Psoas muscle (tissue), 8 donors: ENCODE data around the gene FDX1. TPM values are rescaled to one million over a fixed set of nuclear protein-coding genes. Genes with fewer than 3 reads are reported as not detected.

Source experiments
- ATAC-seq, 4 donors: fragments of 200-7000 bp; cut with Tn5 transposase; one replicate each; pipeline ENCODE4 v1.9.1; 2020; ENCODE audit warnings: moderate library complexity in 3 of 4, mild to moderate bottlenecking in 2 of 4
- DNase-seq, 2 donors: peaks; one replicate each; pipeline ENCODE4 v3.0.0-alpha.2; 2020
- H3K27ac ChIP-seq: fragments of 200-600 bp; one replicate; pipeline ENCODE4 v1.8.0; 2022
- H3K27me3 ChIP-seq, 3 donors: fragments of 200-600 bp in 1 of 3; one replicate each; pipeline versions ENCODE4 v1.6.1 to v1.8.0; 2013 to 2022; ENCODE audit warnings: low read length in 2 of 3, mild to moderate bottlenecking in 2 of 3, moderate library complexity in 1 of 3; ENCODE audit not compliant: insufficient read depth in 3 of 3
- H3K36me3 ChIP-seq, 2 donors: fragments of 200-600 bp in 1 of 2; one replicate each; pipeline versions ENCODE4 v1.6.1 to v1.8.0; 2013 to 2022; ENCODE audit warnings: low read depth in 1 of 2, mild to moderate bottlenecking in 1 of 2, moderate library complexity in 1 of 2; ENCODE audit not compliant: insufficient read depth in 1 of 2
- H3K4me1 ChIP-seq: fragments of 200-600 bp; one replicate; pipeline ENCODE4 v1.8.0; 2022
- H3K4me3 ChIP-seq: fragments of 200-600 bp; one replicate; pipeline ENCODE4 v1.8.0; 2022; ENCODE audit warnings: mild to moderate bottlenecking
- H3K9me3 ChIP-seq: fragments of 200-600 bp; one replicate; pipeline ENCODE4 v1.8.0; 2022
- CTCF ChIP-seq: fragments of 200-600 bp; IDR thresholded peaks from one replicate; pipeline ENCODE4 v1.8.0; 2022; ENCODE audit warnings: antibody characterized with exemption
- WGBS, 3 donors: extraction: QIAGEN DNeasy Blood & Tissue Kit; methylation state at CpG; one replicate each; pipeline versions ENCODE4 v1.1.6 to v1.1.7; 2013; 5-methylcytosine and 5-hydroxymethylcytosine counted together
- intact Hi-C, 2 donors: fragments of 100-400 bp; cut with DNase I; formaldehyde crosslinking; loops; one replicate each; pipeline versions ENCODE4 v1.11.0 to v1.14.2; 2022
- polyA plus RNA-seq, 3 donors: library from polyadenylated mRNA; stranded (reverse); fragments of 200-250 nt; gene quantifications; one replicate each; pipeline ENCODE4 v1.2.3, GENCODE V29; 2013
- total RNA-seq, 4 donors: library from RNA; stranded (reverse); fragmentation: NEBNext Ultra II Directional in 2 of 4; extraction: Animal tissue kit (Norgen Biotek cat#: 25700) in 2 of 4; gene quantifications; one replicate each; pipeline versions ENCODE4 v1.2.1 to v1.2.4, GENCODE V29; 2021 to 2023
- donor health status: healthy with polysubstance abuse.
- donor health status: DM: no; HTN: no; CAD: no; lungs with moderate emphysema.
- donor health status: Bipolar disorder and iron deficiency.
- donor health status: healthy.
- donor health status: DM: yes; HTN: yes; CAD: no.
- donor health status: DM: no; HTN: no; CAD: no.
- donor health status: DM: no; HTN: no; CAD: no.
- donor health status: DM: yes; HTN: yes; CAD: no.

Gene FDX1
- total and polyA plus RNA-seq, 7 donors: 13.6 to 23.7 (median 15.2) TPM

DNA sequence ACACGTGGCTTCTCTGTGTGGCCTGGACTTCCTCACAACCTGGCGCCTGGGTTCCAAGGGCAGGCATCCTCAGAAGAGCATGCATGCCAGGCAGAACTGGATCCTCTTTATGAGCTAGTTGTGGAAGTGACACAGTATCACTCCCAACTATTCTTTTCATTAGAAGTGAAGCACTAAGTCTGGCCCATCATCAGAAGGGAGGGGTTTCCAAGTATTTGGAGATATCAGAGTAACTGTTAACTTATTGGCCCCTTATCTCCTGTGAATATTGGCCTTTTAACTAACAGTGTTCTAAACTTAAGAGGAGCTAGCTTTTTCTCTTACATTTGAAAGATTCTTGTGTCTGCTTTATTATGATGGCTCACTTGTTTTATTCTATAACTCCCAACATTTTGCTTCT lies 35.5 kb downstream of the FDX1 start:
- 77 to 90% (median 85%) methylated on average over 2 of the region's 2 CpGs for WGBS, 3 donors
- intact Hi-C loops: no loop called here

DNA sequence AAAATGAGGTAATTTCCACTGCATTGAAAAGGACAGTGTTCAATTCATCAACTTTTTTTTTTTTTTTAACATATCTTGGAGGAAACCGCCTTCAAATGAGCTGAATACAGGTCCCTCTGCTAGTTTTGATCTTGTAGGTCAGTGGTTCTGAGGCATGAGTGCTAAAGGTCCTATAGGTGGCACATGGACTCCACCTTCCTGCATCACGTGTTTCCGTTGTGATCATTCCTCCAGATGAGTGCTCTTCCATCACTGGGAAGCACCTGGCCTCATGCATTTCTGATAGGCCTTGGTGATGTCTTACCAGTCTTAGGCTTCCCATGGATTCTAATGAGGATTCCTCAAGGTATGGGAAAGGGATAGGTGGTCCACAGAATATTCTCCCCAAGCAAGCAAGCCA lies 37.8 kb downstream of the FDX1 start:
- H3K27ac ChIP-seq: no peak overlapping the region
- DNase-seq (no peak), ATAC-seq (no peak)
- peaks cover 0 to 24% of the 10 kb centered on the region in 2 donors for H3K36me3 ChIP-seq
- no peaks in the 10 kb centered on the region for H3K9me3 ChIP-seq
- intact Hi-C loops: no loop called here
- no peaks in the 10 kb centered on the region for H3K4me1 ChIP-seq
- no peak overlapping the region for H3K4me3 ChIP-seq
- H3K27me3 ChIP-seq: no peaks in the 10 kb centered on the region
- TF ChIP-seq CTCF: no peak
- WGBS, 3 donors: 91 to 94% (median 93%) methylated on average over 3 of the region's 3 CpGs

More for the DNA sequence above, 35.5 kb downstream of the FDX1 start:
- Histone ChIP-seq H3K36me3 (peaks cover 0 to 29% of the 10 kb centered on the region in 2 donors), H3K9me3 (no peaks in the 10 kb centered on the region), H3K27ac (no peak overlapping the region), H3K4me3 (no peak overlapping the region), H3K27me3 (no peaks in the 10 kb centered on the region), H3K4me1 (no peaks in the 10 kb centered on the region)
- no peak for TF ChIP-seq CTCF
- ATAC-seq (no peak), DNase-seq (no peak)

DNA sequence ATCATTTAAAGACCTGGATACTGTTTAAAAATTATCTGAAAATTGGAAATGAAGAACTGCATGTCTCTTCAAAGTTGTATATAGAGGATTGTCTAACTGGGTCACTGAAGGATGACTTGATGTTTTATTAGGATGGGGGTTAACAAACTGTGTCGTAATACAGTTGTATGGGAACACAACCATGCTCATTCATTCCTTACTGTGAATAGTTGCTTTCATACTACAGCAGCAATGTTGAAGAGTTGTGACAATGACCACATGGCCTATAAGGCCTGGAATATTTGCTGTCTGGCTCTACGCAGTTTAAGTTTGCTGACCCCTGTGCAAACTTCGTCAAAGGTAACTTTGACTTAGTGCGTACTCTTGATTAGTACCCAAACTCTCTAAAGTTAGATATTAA lies 38.4 kb downstream of the FDX1 start:
- no peak for TF ChIP-seq CTCF
- no peak for DNase-seq
- no peak overlapping the region for H3K4me3 ChIP-seq
- no peaks in the 10 kb centered on the region for H3K9me3 ChIP-seq
- intact Hi-C loops: no loop called here
- no peaks in the 10 kb centered on the region for H3K4me1 ChIP-seq
- no peak for ATAC-seq
- peaks cover 0 to 20% of the 10 kb centered on the region in 2 donors for H3K36me3 ChIP-seq
- no peak overlapping the region for H3K27ac ChIP-seq
- WGBS, 3 donors: 97 to 99% (median 97%) methylated on average over 4 of the region's 4 CpGs
- no peaks in the 10 kb centered on the region for H3K27me3 ChIP-seq

- no peak for DNase-seq
- H3K27me3 ChIP-seq: no peaks in the 10 kb centered on the region
- H3K36me3 ChIP-seq: peaks cover 0 to 10% of the 10 kb centered on the region in 2 donors
- intact Hi-C loops: no loop called here
- no peaks in the 10 kb centered on the region for H3K9me3 ChIP-seq
- no peak for ATAC-seq
- no peak overlapping the region for H3K27ac ChIP-seq
- no peaks in the 10 kb centered on the region for H3K4me1 ChIP-seq
- TF ChIP-seq CTCF: no peak
- no peak overlapping the region for H3K4me3 ChIP-seq
These were observed 39.4 kb downstream of the FDX1 start for GRCh38 chr11:110469127-110469526.

GRCh38 chr11:110470716-110471115 lies 41.0 kb downstream of the FDX1 start:
- intact Hi-C loops: no loop called here
- peaks cover 0 to 8% of the 10 kb centered on the region in 2 donors for H3K36me3 ChIP-seq
- H3K9me3 ChIP-seq: no peaks in the 10 kb centered on the region
- DNase-seq (no peak), ATAC-seq (no peak)
- no peak for TF ChIP-seq CTCF
- no peaks in the 10 kb centered on the region for H3K4me1 ChIP-seq
- no peak overlapping the region for H3K4me3 ChIP-seq
- H3K27ac ChIP-seq: no peak overlapping the region
- H3K27me3 ChIP-seq: no peaks in the 10 kb centered on the region
- WGBS, 3 donors: 85 to 88% (median 87%) methylated on average over 2 of the region's 2 CpGs
